AG09309 (cell line): Measurements from ENCODE around the gene HID1.

ENCODE experiments used
- DNase-seq: peaks from one replicate; pipeline ENCODE4 v3.0.0-alpha.2; 2010; ENCODE audit warnings: low read depth
- H3K4me3 ChIP-seq: 2 replicates; pipeline ENCODE4 v1.5.1; 2011; ENCODE audit warnings: mild to moderate bottlenecking, low read depth, low read length, moderate library complexity; ENCODE audit not compliant: control insufficient read depth
- CTCF ChIP-seq: IDR thresholded peaks from 2 replicates; pipeline ENCODE4 v1.5.1; 2011; ENCODE audit warnings: mild to moderate bottlenecking, low read depth, low read length, inconsistent platforms; ENCODE audit not compliant: insufficient read depth, control insufficient read depth; ENCODE audit errors: missing control alignments

The HID1 gene

DNA sequence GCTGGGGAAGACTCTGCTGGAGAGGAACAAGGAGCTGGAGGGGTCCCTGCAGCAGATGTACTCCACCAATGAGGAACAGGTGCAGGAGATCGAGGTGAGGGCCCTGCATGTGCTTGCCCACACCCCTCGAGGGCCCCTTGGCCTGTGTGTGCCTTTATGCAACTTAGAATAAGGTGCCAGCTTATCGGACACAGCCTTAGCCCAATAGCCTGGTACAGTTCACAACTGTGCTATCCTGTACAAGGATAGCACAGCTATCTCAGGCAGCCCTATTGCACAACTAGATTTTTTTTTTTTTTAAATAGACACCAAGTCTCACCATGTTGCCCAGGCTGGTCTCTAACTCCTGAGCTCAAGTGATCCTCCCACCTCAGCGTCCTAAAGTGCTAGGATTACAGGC is 27.0 kb upstream of the HID1 start:
- H3K4me3 ChIP-seq: no peak overlapping the region
- TF ChIP-seq CTCF: no peak
- no peak for DNase-seq

DNA sequence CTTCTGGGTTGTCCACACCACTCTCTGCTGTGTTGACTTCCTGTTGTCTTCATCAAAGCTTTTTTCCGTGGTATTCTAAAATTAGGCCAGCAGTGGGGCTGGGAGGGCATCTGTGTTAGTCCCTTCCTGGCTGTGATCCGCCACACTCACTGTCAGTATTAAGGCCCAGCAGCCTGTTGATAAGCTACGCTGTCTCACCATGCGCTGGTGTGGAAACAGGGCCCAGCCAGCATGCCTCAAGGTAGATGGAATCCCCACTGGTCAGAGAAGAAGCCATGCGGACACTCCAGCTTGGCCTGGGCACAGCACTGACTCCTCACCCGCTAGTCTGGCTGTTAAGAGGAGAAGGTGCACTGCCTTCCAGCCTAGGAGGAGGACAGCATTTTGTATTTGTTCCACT is 26.2 kb upstream of the HID1 start:
- H3K4me3 ChIP-seq: no peak overlapping the region
- TF ChIP-seq CTCF: no peak
- DNase-seq: no peak

DNA sequence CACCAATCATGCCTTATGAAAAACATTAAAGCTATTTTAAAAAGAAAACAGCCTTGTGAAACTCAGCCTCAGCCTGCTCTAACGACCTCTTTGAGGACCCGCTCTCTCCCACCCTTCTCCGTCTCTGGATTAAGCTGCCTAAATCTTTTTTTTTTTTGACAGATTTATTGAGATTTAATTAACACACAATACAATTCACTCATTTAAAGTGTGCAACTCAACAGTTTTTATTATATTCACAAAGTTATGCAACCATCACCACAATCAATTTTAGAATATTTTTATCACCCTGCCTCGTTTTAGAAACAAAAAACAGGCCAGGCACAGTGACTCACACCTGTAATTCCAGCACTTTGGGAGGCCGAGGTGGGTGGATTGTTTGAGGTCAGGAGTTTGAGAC is 23.3 kb upstream of the HID1 start:
- DNase-seq: no peak
- H3K4me3 ChIP-seq: no peak overlapping the region
- no peak for TF ChIP-seq CTCF

DNA sequence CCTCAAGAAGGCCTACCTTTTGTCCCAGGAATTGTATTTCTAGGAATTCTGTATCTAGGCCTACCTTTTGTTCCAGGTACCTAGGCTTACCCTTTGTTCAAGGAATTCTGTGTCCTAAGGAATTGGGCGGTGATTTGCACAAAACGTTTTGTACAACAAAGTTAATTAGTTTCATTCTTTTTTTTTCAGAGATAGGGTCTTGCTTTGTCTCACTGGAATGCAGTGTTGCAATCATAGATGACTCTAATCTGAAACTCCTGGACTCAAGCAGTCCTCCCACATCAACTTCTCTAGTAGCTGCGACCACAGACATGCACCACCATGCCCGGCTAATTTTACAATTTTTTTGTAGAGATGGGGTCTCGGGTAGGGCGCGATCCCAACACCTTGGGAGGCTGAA is 21.9 kb upstream of the HID1 start:
- H3K4me3 ChIP-seq: no peak overlapping the region
- DNase-seq: no peak
- no peak for TF ChIP-seq CTCF

DNA sequence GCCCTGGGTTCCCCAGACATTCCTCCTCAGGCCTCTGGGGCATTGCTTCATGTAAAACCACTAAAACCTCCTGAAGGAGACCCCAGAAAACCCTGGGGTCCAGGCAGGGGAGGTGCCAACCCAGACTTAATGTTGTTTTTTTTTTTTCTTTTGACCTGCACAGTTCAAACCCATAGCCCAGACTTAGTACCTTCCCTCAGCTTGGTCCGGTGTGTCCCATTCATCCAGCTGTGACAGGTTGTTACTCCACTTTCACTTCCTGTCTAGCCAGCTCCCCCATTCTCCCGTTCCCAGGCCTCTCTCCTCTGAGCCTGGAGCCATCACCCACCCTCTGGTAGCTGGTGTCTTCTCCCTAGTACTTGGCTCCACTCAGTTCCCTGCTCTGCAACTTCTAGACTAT is 19.7 kb upstream of the HID1 start:
- no peak overlapping the region for H3K4me3 ChIP-seq
- TF ChIP-seq CTCF: no peak
- no peak for DNase-seq

DNA sequence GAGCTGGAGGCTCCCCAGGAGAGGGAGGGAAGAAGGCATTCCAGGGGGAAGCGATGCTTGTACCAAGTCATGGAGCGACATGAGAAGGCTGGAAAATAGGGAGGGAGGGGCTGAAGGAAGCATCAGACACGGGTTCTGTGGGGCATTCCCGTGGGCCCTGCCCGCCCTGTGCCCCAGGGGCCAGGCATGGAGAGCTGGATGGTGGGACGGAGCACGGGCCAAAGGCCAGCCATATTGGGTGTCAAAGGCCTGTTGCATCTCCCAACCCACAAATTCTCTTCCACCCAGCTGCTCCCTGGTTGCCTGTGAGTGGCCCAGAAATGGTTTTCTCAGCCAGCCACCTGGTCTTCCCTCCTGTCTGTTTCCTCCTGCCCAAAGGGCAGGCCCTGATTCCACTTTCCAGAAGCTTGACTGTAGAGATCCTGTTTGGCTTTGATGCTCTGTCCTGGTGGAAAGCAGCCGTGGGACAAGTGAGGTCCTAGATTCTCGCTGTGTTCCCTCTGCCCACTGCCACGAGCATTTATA is 18.1 kb upstream of the HID1 start:
- no peak overlapping the region for H3K4me3 ChIP-seq
- TF ChIP-seq CTCF: no peak
- DNase-seq: no peak
